NCI-H2227 treated with DMSO at 0.1 percent for 48 hours (cell line): ENCODE data around the gene MEIG1.
"Not testable (repeated sequence)": the region's sequence is repeated elsewhere in the genome, so short reads cannot be mapped to it uniquely, and the experiment has no call there.

Experiments used
- DNase-seq: peaks from one replicate; lab custom pipeline; 2025; lab: John Stamatoyannopoulos, UW

Gene MEIG1

DNA sequence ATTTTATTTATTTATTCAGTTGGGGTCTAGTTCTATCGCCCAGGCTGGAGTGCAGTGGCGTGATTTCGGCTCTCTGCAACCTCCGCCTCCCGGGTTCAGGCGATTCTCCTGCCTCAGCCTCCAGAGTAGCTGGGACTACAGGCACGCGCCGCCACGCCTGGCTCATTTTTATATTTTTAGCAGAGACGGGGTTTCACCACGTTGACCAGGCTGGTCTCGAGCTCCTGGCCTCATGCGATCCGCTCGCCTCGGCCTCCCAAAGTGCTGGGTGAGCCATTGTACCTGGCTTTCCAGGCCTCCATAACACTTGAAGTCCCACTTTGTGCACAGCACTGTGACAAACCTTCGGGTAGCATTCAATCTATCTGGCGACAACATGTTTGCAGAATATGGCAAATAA, 4.3 kb upstream of the MEIG1 start:
- no peak for DNase-seq

DNA sequence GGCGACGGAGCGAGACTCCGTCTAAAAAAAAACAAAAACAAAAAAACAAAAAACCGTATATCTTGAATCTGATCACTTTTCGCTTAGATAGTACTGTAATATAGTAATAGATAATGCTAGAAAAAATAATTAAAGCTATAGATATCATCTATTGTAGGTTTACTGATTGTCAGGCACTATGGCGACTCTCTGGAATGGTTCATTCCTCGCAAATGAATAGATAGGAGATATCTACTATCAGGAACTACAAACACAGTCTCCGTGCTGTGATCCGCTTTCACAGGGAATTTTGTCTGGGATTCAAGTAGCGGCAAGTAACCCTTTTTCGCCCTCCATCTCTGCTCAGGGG, 342 bp upstream of the MEIG1 start:
- no peak for DNase-seq

DNA sequence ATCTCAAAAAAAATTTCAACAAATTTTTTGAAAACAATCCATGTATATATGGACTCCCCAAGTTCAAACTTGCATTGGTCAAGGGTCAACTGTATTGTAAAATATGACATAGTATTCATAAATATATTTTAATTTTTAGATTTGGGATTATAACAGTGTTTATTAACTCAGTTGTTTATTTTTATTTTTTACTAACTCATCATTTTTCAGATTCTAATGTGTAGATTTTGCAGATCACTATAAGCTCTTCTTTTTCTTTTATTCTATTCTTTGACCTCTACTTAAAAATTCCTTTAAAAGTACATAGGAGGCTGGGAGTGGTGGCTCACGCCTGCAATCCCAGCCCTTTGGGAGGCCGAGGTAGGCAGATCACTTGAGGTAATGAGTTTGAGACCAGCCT, 8.7 kb downstream of the MEIG1 start:
- DNase-seq, result no peak

GRCh38 chr10:14971867-14972448, 12.8 kb downstream of the MEIG1 start:
- DNase-seq, result no peak

- not testable (repeated sequence) for DNase-seq
These were observed 15.2 kb downstream of the MEIG1 start for GRCh38 chr10:14974153-14974998.

DNA sequence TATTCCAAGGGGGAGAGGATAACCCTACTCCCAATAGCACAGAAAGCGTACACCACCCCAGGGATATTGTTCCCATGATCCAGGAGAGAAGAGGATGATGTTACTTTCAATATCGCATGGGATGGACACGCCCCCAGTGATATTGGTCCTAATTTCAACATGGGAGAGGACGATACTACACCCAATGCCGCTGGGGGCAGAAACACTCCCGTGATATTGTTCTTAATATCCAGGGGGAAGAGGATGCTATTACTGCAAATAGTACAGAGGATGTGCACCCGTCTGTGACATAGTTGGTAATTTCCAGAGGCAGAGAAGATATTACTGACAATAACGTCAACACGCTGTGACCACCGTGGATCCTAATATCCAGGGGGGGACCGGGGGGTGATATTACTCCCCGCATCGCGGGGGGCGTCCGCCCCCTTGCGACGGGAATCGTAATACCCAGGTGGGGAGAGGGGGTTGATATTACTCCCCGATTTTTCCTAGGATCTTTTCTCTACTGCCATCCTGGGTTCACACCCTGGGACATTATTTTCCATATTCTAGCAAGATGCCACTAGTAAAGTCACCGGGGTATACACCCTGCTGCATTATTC, 16.6 kb downstream of the MEIG1 start:
- no peak for DNase-seq

DNA sequence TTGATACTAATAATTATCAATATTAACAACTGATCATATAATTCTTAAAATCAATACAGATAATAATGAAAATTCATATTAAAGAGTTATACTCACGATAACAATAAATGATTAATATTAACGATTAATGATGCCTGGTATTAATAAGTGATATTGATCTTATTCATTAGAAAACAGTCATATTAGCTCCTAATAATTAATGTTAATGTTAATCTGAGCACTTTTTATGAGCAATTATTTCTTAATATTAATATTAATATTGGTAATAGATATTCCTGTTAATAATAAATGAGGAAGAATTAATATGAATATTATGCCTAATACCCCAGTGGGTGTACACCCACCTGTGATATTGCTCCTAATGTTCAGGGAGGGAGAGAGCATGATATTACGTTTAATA, 23.6 kb downstream of the MEIG1 start:
- no peak for DNase-seq

DNA sequence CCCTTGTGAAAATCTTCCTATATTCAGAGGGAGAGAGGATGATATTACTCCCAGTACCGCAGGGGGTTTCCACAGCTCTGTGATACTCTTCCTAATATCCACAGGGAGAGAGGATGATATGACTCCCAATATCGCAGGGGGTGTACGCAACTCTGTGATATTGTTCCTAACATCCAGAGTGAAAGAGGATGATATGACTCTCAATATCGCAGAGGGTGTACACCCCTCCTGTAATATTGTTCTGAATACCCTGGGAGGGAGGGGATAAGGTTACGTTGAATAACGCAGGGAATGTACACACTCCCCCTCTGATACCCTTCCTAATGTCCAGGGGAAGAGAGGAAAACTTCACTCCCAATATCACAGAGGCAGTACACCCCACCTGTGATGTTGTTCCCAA, 30.4 kb downstream of the MEIG1 start:
- DNase-seq, result not testable (repeated sequence)

GRCh38 chr10:14991035-14991749, 32.0 kb downstream of the MEIG1 start:
- DNase-seq, result not testable (repeated sequence)

DNA sequence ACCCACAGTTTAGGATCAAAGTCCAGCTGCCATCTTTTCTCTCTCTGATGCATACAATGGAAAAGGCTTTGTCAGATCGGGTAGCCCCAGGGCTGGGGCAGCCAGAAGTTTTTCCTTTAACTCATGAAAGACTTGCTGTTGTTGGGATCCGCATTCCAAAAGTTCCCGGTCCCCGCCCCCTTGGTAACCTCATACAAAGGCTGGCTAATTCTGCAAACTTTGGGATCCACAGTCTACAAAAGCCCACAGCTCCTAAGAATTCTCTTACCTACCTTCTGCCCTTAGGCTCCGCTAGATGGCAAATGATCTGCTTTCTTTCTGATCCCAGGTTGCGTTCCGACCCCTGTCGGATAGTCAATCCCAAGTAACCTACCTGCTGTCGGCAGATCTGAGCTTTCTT, 33.1 kb downstream of the MEIG1 start:
- DNase-seq, result not testable (repeated sequence)

DNA sequence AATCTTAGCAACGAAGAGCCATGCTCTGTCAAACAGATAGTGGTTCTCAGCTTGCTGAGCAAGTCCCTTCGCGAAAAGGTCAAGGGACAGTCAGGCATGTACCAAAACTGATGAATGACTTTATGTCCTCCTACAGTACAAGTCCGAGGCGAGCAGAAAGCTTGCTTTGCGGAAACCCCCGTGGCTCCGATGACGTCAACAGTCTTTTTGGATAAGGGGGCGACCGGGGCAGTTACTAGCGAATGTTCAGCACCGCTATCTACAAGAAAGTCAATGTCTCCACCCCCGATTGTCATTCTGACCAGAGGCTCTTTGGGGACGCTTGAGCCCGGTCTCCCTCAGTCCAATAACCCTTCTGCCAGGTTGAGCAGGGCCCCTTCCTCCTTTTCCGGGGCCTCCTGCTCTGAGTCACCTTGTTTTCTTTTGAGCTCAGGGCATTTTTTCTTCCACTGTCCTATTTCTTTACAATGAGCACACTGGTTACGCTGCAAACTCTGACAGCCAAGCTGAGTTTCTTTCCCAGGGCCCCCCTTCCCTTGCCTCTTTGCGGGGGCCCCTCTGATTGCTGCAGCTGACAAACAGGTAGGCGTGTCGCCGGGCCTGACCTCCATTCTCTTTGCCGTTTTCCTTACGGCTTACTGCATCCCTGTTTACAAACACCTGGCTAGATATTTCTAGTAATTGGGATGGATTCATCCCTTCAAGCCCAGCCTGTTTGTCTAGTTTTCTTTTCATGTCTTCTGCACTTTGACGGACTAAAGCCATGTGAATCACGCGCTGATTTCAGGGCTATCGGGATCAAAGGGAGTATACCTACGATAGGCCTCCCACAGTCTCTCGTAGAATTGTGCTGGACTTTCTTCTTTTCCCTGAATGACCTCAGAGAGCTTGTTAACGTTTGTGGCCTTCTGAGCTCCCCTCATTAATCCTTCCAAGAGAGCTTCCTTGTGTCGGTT, 34.6 kb downstream of the MEIG1 start:
- not testable (repeated sequence) for DNase-seq

GRCh38 chr10:14995964-14996565, 36.9 kb downstream of the MEIG1 start:
- DNase-seq, result no peak

DNA sequence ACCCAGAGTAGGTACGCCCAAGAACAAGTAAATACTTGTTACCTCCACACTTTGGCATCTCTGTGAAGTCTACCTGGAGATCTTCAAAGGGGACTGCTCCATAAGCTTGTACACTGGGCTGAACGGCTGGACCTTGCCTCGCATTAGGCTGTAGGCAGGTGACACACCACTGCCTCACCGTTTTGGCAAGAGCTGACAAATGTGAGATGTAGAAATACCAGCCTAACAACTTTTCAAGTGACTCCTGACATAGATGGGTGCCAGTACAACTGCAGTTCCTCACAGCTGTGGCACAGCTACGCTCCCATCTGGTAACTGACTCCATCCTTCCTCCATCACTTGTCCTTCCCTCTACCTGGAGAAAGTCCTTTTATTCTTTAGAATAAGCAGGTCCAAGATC, 54.3 kb downstream of the MEIG1 start:
- DNase-seq, result not testable (repeated sequence)

GRCh38 chr10:15015451-15015850, 56.3 kb downstream of the MEIG1 start:
- no peak for DNase-seq

DNA sequence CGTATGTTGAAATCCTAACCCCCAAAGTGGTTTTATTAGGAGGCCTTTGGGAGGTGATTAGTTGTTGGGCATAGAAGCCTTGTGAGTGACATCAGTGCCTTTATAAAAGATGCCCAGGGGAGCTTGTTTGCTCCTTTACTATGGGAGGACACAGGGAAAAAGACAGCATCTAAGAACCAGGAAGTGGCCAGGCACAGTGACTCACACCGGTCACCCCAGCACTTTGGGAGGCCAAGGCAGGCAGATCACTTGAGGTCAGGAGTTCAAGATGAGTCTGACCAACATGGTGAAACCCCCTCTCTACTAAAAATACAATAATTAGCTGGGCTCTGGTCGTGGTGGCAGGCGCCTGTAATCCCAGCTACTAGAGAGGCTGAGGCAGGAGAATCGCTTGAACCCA, 61.8 kb downstream of the MEIG1 start:
- not testable (repeated sequence) for DNase-seq
